Calu3 (cell line): ENCODE results near the gene SLIT1. TPM values are rescaled to one million over a fixed set of nuclear protein-coding genes. Genes with fewer than 3 reads are reported as not detected.

Source experiments
- BruUV-seq: library from RNA; stranded (reverse); fragments of 400-500 nt; replicated peaks from 2 replicates; lab custom pipeline; 2021; lab: Mats Ljungman, UMichigan
- CTCF ChIA-PET: fragments of 300-600 bp; sonication (Branson Sonifier 250); formaldehyde crosslinking; loops from one replicate; lab custom pipeline; 2022; ENCODE audit warnings: antibody characterized with exemption; lab: Charles Lee
- DNase-seq: peaks from one replicate; pipeline ENCODE4 v3.0.0; 2022
- H3K27ac Mint-ChIP-seq: one replicate; pipeline ENCODE4 v1.8.0; 2022; ENCODE audit warnings: mixed read lengths; ENCODE audit not compliant: unreplicated experiment
- H3K27me3 Mint-ChIP-seq: one replicate; pipeline ENCODE4 v1.8.0; 2022; ENCODE audit warnings: mixed read lengths; ENCODE audit not compliant: unreplicated experiment
- H3K36me3 Mint-ChIP-seq: one replicate; pipeline ENCODE4 v1.8.0; 2022; ENCODE audit warnings: mild to moderate bottlenecking, moderate library complexity, mixed read lengths; ENCODE audit not compliant: insufficient read depth, unreplicated experiment
- H3K4me1 Mint-ChIP-seq: one replicate; pipeline ENCODE4 v1.8.0; 2022; ENCODE audit warnings: mild to moderate bottlenecking, low read depth, mixed read lengths; ENCODE audit not compliant: unreplicated experiment
- H3K4me3 Mint-ChIP-seq: one replicate; pipeline ENCODE4 v1.8.0; 2022; ENCODE audit warnings: mild to moderate bottlenecking, low read depth, moderate library complexity, mixed read lengths; ENCODE audit not compliant: unreplicated experiment
- H3K9me3 Mint-ChIP-seq: one replicate; pipeline ENCODE4 v1.8.0; 2022; ENCODE audit warnings: low read depth, mixed read lengths; ENCODE audit not compliant: unreplicated experiment
- intact Hi-C: fragments of 100-400 bp; cut with micrococcal nuclease; formaldehyde crosslinking; loops from one replicate; pipeline ENCODE4 v1.10.0; 2022; ENCODE audit not compliant: unreplicated experiment
- total RNA-seq: library from RNA; stranded (reverse); gene quantifications from 2 replicates; pipeline ENCODE4 v1.2.3, GENCODE V29; 2022
- TF ChIP-seq, protein P1 (sequence below): fragments of 200-600 bp; IDR thresholded peaks from one replicate; pipeline ENCODE4 v1.8.0; 2022; ENCODE audit warnings: antibody characterized with exemption; ENCODE audit not compliant: unreplicated experiment

Gene SLIT1
- total RNA-seq, 1 experiment from 2014 or later = not detected

DNA sequence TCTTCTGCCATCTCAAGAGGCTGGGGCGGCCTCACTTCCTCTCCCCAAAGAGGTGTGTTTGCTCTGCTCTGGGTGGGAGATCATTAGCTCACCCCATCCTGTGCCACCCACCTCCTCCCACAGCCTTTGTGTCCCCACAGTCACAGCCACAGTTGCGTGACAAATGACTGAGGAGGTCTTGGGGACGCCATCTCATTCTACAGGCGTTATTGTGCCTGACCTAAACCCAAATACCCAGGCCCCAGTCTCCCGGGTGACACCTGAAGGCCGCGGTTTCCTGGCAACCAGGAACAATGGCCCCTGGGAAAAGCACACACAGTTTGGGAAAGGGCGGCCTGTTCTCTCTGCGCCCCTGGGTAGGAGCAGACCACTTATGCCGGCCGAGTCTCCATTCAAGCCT lies 51.6 kb downstream of the SLIT1 start:
- no TSS peak for BruUV-seq
- intact Hi-C loops = no loop called here
- H3K27ac Mint-ChIP-seq = no peak overlapping the region
- H3K4me3 Mint-ChIP-seq = no peak overlapping the region
- TF ChIP-seq, protein P1, sequence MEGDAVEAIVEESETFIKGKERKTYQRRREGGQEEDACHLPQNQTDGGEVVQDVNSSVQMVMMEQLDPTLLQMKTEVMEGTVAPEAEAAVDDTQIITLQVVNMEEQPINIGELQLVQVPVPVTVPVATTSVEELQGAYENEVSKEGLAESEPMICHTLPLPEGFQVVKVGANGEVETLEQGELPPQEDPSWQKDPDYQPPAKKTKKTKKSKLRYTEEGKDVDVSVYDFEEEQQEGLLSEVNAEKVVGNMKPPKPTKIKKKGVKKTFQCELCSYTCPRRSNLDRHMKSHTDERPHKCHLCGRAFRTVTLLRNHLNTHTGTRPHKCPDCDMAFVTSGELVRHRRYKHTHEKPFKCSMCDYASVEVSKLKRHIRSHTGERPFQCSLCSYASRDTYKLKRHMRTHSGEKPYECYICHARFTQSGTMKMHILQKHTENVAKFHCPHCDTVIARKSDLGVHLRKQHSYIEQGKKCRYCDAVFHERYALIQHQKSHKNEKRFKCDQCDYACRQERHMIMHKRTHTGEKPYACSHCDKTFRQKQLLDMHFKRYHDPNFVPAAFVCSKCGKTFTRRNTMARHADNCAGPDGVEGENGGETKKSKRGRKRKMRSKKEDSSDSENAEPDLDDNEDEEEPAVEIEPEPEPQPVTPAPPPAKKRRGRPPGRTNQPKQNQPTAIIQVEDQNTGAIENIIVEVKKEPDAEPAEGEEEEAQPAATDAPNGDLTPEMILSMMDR = no peak
- no peak for DNase-seq
- H3K27me3 Mint-ChIP-seq = peaks cover 89% of the 10 kb centered on the region
- no peaks in the 10 kb centered on the region for H3K4me1 Mint-ChIP-seq
- H3K36me3 Mint-ChIP-seq = no peaks in the 10 kb centered on the region
- H3K9me3 Mint-ChIP-seq = no peaks in the 10 kb centered on the region
- CTCF ChIA-PET = interaction anchor here (0.6 kb wide), 1 partner anchor 97 kb away, joined by 3 read pairs; no protein-coding TSS in a partner anchor

DNA sequence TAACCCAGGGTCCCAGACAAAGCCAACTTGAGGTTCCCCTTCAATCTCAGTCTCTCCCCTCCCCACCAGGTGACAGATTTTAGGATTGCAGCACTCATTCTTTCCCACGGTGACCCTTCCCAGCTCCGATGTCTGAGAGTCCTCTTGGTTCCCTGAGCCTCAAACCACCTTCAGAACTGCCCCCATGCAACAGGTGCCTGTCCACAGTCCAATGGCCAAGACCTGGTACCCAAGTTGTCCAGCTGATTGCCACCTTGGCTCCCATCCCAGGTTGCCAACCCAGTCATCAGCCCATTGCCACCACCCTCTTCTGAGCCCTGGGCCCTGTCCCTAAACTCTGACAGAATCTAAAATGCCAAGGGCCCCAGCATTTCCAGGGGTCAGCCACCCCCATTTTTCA lies 53.5 kb downstream of the SLIT1 start:
- H3K27ac Mint-ChIP-seq = no peak overlapping the region
- intact Hi-C loops = no loop called here
- no TSS peak for BruUV-seq
- peaks cover 93% of the 10 kb centered on the region for H3K27me3 Mint-ChIP-seq
- H3K4me1 Mint-ChIP-seq = no peaks in the 10 kb centered on the region
- H3K36me3 Mint-ChIP-seq = no peaks in the 10 kb centered on the region
- TF ChIP-seq, protein P1 = no peak
- no peak overlapping the region for H3K4me3 Mint-ChIP-seq
- H3K9me3 Mint-ChIP-seq = no peaks in the 10 kb centered on the region
- DNase-seq = no peak
- CTCF ChIA-PET = no interaction called here

DNA sequence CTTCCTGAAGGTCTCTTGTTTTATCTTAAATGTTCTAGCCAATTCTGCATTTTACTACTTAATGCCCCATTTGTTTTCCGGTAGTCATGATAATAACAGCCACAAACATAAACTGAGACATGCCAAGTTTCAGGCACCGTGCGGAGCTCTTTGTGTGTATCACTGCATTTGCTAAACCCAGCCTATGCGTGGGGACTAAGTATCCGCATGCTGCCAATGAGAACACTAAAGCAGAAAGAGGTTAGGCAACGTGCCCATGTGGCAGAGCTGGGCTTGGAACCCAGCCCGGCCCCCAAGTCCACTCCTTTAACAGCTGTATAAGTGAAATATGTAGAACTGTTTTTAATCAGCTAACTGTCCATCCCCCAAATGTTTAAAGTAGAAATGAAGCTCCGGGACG lies 54.1 kb downstream of the SLIT1 start:
- TF ChIP-seq, protein P1 = no peak
- Mint-ChIP-seq H3K27me3 (peaks cover 95% of the 10 kb centered on the region), H3K27ac (no peak overlapping the region), H3K36me3 (no peaks in the 10 kb centered on the region), H3K9me3 (no peaks in the 10 kb centered on the region), H3K4me1 (no peaks in the 10 kb centered on the region), H3K4me3 (no peak overlapping the region)
- intact Hi-C loops = no loop called here
- CTCF ChIA-PET = no interaction called here
- BruUV-seq = no TSS peak
- no peak for DNase-seq

DNA sequence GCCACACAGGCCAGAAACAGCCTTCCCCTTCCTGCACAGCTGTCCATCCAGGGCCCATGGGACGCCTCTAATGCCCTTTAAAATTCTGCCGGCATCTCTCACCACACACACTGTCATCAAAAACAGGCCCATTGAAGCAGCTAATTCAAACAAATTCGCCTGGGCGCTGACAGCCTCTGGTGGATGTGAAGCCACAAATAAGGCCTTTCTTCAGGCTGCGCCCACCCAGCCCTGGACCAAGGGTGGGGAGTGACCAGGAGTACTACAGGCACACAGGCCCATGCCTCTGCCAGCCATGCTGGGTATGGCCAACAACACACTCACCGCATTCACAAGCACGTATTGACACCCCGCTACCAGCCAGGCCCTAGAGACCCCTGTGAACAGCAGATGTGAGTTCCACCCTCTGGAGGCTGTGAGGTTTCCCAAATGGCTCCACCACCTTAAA lies 54.6 kb downstream of the SLIT1 start:
- CTCF ChIA-PET = no interaction called here
- intact Hi-C loops = no loop called here
- no peak overlapping the region for H3K4me3 Mint-ChIP-seq

More for the DNA sequence above, 54.6 kb downstream of the SLIT1 start:
- Mint-ChIP-seq H3K27ac (no peak overlapping the region), H3K36me3 (no peaks in the 10 kb centered on the region), H3K27me3 (peaks cover 95% of the 10 kb centered on the region), H3K9me3 (no peaks in the 10 kb centered on the region), H3K4me1 (no peaks in the 10 kb centered on the region)
- BruUV-seq = no TSS peak
- DNase-seq = no peak
- TF ChIP-seq, protein P1 = no peak
